WTC11 (cell line): ENCODE measurements around the gene ANKS6. TPM values are rescaled to one million over a fixed set of nuclear protein-coding genes. Genes with fewer than 3 reads are reported as not detected.

Source experiments
- ATAC-seq: fragments of 200-7000 bp; cut with Tn5 transposase; 2 replicates; pipeline ENCODE4 v1.10.0; 2021; ENCODE audit warnings: mild to moderate bottlenecking, moderate library complexity
- CTCF ChIA-PET: fragments of 300-600 bp; sonication (Branson Sonifier 250); formaldehyde crosslinking; loops from one replicate; lab custom pipeline; 2021; ENCODE audit warnings: antibody characterized with exemption; lab: Charles Lee
- POLR2A ChIA-PET: fragments of 350-600 bp; sonication (Branson Sonifier 250); formaldehyde crosslinking; loops from one replicate; lab custom pipeline; 2021; ENCODE audit warnings: antibody characterized with exemption; lab: Charles Lee
- DNase-seq: peaks from one replicate; pipeline ENCODE4 v3.0.0; 2021; ENCODE audit warnings: low spot score
- H3K27ac Mint-ChIP-seq: 2 replicates; pipeline ENCODE4 v1.8.0; 2021; ENCODE audit warnings: mixed read lengths
- H3K27me3 Mint-ChIP-seq: 2 replicates; pipeline ENCODE4 v1.8.0; 2021; ENCODE audit warnings: low read depth, mild to moderate bottlenecking, moderate library complexity, mixed read lengths
- H3K36me3 Mint-ChIP-seq: 2 replicates; pipeline ENCODE4 v1.8.0; 2021; ENCODE audit warnings: mixed read lengths
- H3K4me1 Mint-ChIP-seq: 2 replicates; pipeline ENCODE4 v1.8.0; 2022; ENCODE audit warnings: mixed read lengths
- H3K4me3 Mint-ChIP-seq: 2 replicates; pipeline ENCODE4 v1.8.0; 2021; ENCODE audit warnings: mild to moderate bottlenecking, moderate library complexity, mixed read lengths
- H3K9me3 Mint-ChIP-seq: 2 replicates; pipeline ENCODE4 v1.8.0; 2021; ENCODE audit warnings: mixed read lengths
- ATF1 ChIP-seq: sonication (generic); formaldehyde crosslinking; IDR thresholded peaks from 2 replicates; pipeline ENCODE4 v1.8.1; 2023; ENCODE audit warnings: mild to moderate bottlenecking, moderate library complexity, missing genetic modification reagents
- CREM ChIP-seq: sonication (generic); formaldehyde crosslinking; IDR thresholded peaks from 2 replicates; pipeline ENCODE4 v1.8.1; 2022; ENCODE audit warnings: mild to moderate bottlenecking, missing genetic modification reagents, moderate library complexity
- FOXK1 ChIP-seq: sonication (generic); formaldehyde crosslinking; IDR thresholded peaks from 2 replicates; pipeline ENCODE4 v1.8.0; 2022; ENCODE audit warnings: mild to moderate bottlenecking, moderate library complexity, missing genetic modification reagents
- GRHL2 ChIP-seq: fragments of 250-450 bp; sonication (Bioruptor Pico); IDR thresholded peaks from 2 replicates; pipeline ENCODE4 v1.8.0; 2022; ENCODE audit warnings: mild to moderate bottlenecking, moderate library complexity; ENCODE audit not compliant: insufficient replicate concordance, severe bottlenecking
- HMGA2 ChIP-seq: fragments of 250-450 bp; sonication (Bioruptor Pico); IDR thresholded peaks from 2 replicates; pipeline ENCODE4 v1.4.0; 2021; ENCODE audit warnings: mild to moderate bottlenecking, moderate library complexity
- JUN ChIP-seq: sonication (generic); formaldehyde crosslinking; IDR thresholded peaks from 2 replicates; pipeline ENCODE4 v1.8.0; 2023; ENCODE audit warnings: mild to moderate bottlenecking, missing genetic modification reagents
- MXD4 ChIP-seq: fragments of 250-450 bp; sonication (Bioruptor Pico); IDR thresholded peaks from 2 replicates; pipeline ENCODE4 v1.8.0; 2021; ENCODE audit warnings: mild to moderate bottlenecking, moderate library complexity, borderline replicate concordance
- SMAD3 ChIP-seq: sonication (generic); formaldehyde crosslinking; IDR thresholded peaks from 2 replicates; pipeline ENCODE4 v1.8.0; 2022; ENCODE audit warnings: missing genetic modification reagents, mild to moderate bottlenecking, borderline replicate concordance
- SOX15 ChIP-seq: fragments of 250-450 bp; sonication (Bioruptor Pico); IDR thresholded peaks from 2 replicates; pipeline ENCODE4 v1.9.0; 2021; ENCODE audit warnings: mild to moderate bottlenecking
- ZNF263 ChIP-seq: sonication (generic); formaldehyde crosslinking; IDR thresholded peaks from 2 replicates; pipeline ENCODE4 v1.8.1; 2022; ENCODE audit warnings: low read depth, mild to moderate bottlenecking, moderate library complexity, missing genetic modification reagents
- ZNF317 ChIP-seq: sonication (generic); formaldehyde crosslinking; IDR thresholded peaks from 2 replicates; pipeline ENCODE4 v1.8.1; 2023; ENCODE audit warnings: low read depth, mild to moderate bottlenecking, moderate library complexity, missing genetic modification reagents, borderline replicate concordance
- total RNA-seq: library from RNA; stranded (reverse); gene quantifications from 3 replicates; pipeline ENCODE4 v1.2.3, GENCODE V29; 2021
- TF ChIP-seq, protein P1 (sequence below): fragments of 250-450 bp; sonication (Bioruptor Pico); IDR thresholded peaks from 2 replicates; pipeline ENCODE4 v1.9.0; 2021; ENCODE audit warnings: moderate library complexity, mild to moderate bottlenecking, inconsistent platforms, borderline replicate concordance
- TF ChIP-seq, protein P2 (sequence below): sonication (generic); formaldehyde crosslinking; IDR thresholded peaks from 2 replicates; pipeline ENCODE4 v1.8.1; 2023; ENCODE audit warnings: mild to moderate bottlenecking, missing genetic modification reagents, moderate library complexity
- TF ChIP-seq, protein P3 (sequence below): sonication (generic); formaldehyde crosslinking; IDR thresholded peaks from 2 replicates; pipeline ENCODE4 v1.8.1; 2022; ENCODE audit warnings: mild to moderate bottlenecking, moderate library complexity, missing genetic modification reagents
- TF ChIP-seq, protein P4 (sequence below): sonication (generic); formaldehyde crosslinking; IDR thresholded peaks from 2 replicates; pipeline ENCODE4 v1.8.0; 2023; ENCODE audit warnings: missing genetic modification reagents, mild to moderate bottlenecking, borderline replicate concordance
- TF ChIP-seq, protein P5 (sequence below): sonication (generic); formaldehyde crosslinking; IDR thresholded peaks from 2 replicates; pipeline ENCODE4 v1.8.1; 2023; ENCODE audit warnings: mild to moderate bottlenecking, missing genetic modification reagents, moderate library complexity
- TF ChIP-seq, protein P6 (sequence below): sonication (generic); formaldehyde crosslinking; IDR thresholded peaks from 2 replicates; pipeline ENCODE4 v1.8.1; 2022; ENCODE audit warnings: missing genetic modification reagents, borderline replicate concordance

The ANKS6 gene
- total RNA-seq, 1 experiment from 2014 or later, result 65.1 TPM

DNA sequence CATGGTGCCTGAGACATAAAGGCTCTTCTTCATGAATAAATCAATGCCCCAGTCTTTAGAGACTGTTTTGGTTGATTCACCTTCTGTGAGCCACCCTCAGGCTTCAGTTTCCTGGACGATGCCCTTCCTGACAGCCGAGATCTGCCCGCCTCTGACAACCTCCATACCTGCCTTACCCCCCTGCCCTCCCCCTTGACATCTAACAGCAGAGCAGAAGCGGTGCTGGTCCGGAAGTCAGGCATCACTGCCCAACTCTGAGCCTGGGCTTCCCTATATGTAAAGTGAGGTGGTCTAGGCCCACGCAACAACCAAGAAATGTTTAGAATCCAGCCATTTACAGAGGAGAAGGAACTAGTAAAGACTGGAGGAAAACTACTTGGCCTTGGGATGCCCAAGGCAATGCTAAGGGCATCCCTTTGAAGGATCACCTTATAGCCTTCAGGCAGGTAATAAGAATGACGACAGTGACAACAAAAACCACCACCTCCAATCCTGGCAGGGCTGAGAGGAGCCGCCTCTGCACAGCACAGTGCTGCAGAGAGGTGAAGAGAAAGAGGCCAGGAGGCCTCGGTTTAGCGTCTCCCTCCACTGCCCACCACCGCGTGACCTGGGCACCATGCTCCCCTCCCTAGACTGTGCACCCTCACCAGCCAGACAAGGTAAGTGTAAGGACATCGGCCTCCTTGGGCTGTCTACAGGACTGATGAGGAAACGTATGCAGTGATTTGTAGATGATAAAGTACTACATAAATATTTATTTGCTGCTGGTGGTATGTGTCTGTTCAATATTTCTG lies 52.3 kb downstream of the ANKS6 start (continued):
- TF ChIP-seq, protein P1, sequence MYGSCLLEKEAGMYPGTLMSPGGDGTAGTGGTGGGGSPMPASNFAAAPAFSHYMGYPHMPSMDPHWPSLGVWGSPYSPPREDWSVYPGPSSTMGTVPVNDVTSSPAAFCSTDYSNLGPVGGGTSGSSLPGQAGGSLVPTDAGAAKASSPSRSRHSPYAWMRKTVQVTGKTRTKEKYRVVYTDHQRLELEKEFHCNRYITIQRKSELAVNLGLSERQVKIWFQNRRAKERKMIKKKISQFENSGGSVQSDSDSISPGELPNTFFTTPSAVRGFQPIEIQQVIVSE (CRISPR knock-in tag), result no peak
- TF ChIP-seq JUN (CRISPR knock-in tag), result no peak

DNA sequence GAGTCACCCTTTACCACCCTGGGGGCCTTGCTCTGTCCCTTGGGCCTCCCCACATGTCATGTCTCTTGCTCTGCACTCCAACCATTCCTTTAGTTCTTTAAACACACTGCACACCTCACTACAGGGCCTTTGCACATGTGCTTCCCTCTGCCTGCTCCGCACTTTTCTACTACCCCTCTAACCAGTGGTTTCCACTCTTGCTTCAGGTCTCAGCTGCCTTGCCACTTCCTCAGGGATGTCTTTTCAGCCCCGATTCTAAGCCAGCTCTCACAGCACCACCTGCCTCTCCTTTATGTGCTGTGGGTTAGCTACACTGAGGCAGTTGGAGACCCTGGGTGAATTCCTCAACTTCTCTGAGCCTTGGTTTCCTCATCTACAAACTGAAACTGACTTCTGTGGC lies 53.0 kb downstream of the ANKS6 start:
- no peak overlapping the region for H3K27ac Mint-ChIP-seq
- TF ChIP-seq SMAD3 (CRISPR knock-in tag), result no peak
- TF ChIP-seq, protein P2, sequence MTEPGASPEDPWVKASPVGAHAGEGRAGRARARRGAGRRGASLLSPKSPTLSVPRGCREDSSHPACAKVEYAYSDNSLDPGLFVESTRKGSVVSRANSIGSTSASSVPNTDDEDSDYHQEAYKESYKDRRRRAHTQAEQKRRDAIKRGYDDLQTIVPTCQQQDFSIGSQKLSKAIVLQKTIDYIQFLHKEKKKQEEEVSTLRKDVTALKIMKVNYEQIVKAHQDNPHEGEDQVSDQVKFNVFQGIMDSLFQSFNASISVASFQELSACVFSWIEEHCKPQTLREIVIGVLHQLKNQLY (CRISPR knock-in tag), result no peak
- no peak for TF ChIP-seq FOXK1 (CRISPR knock-in tag)
- no peak for TF ChIP-seq CREM (CRISPR knock-in tag)
- TF ChIP-seq, protein P3, sequence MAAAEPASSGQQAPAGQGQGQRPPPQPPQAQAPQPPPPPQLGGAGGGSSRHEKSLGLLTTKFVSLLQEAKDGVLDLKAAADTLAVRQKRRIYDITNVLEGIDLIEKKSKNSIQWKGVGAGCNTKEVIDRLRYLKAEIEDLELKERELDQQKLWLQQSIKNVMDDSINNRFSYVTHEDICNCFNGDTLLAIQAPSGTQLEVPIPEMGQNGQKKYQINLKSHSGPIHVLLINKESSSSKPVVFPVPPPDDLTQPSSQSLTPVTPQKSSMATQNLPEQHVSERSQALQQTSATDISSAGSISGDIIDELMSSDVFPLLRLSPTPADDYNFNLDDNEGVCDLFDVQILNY, result no peak
- TF ChIP-seq, all 79 proteins: peak for 0
- H3K4me3 Mint-ChIP-seq, result no peak overlapping the region
- ChIA-PET CTCF (interaction anchor here (0.6 to 1.7 kb wide), 2 partner anchors 9 to 32 kb away, joined by 3 to 5 read pairs; no protein-coding TSS in a partner anchor), POLR2A (no interaction called here)
- H3K4me1 Mint-ChIP-seq, result no peaks in the 10 kb centered on the region; the same call in 1 of the 2 replicates
- peaks cover 33% of the 10 kb centered on the region for H3K36me3 Mint-ChIP-seq
- no peak for DNase-seq
- ATAC-seq, result no peak
- H3K27me3 Mint-ChIP-seq, result no peaks in the 10 kb centered on the region
- H3K9me3 Mint-ChIP-seq, result peaks cover 11% of the 10 kb centered on the region

DNA sequence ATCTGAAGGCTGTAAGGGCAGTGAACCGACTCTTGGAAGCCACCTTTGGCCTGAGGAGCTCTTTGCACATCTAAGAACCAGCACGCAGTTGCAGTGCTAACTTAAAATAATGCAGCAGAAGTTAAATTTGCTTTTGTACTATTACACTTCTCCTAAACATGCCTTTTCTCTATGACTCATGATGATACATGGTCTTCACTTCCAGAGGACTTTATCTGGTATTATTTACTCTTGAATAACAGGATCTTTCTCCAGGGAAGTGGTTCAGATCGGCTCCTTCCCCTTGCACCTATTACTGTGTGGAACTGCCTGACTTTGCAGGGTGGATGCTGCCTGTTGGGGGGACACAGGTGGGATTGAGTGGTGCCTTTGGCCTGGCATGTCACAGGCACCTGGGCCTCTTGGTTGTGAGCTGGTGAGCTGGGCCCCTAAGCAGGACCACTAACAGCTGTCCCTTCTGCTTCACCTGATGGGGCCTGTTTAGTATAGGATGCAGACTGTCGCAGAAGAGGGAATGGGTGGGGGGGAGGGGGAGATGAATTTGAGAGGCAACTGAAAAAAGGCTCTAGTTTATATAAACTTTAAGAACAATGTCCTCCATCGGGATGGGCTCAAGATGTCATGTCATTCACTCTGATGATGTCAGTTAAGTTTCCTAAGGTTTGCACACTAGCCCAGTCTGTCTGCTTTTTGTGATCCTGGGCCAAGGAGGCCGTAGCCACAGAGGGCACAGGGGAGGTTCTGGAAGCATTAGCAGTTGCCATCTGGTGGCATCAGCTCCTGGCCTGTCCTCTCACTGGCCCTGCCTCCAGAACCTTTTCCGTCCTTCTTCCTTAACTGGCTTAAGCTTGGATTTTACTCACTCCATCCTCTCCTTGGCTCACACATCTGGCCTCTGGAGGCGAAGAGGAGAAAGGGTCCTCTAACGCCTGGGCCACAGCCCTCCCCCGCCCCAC lies 53.8 kb downstream of the ANKS6 start:
- Mint-ChIP-seq H3K4me3 (no peak overlapping the region), H3K9me3 (peaks cover 18% of the 10 kb centered on the region), H3K27me3 (no peaks in the 10 kb centered on the region), H3K4me1 (peaks cover 7% of the 10 kb centered on the region), H3K36me3 (peaks cover 40% of the 10 kb centered on the region), H3K27ac (no peak overlapping the region)
- ATAC-seq, result no peak
- DNase-seq, result no peak
- ChIA-PET CTCF (interaction anchor here (0.6 to 1.7 kb wide), 4 partner anchors 8 to 300 kb away, joined by 3 to 5 read pairs (median 3); no protein-coding TSS in a partner anchor), POLR2A (no interaction called here)
- no peak for TF ChIP-seq GRHL2 (CRISPR knock-in tag)
- TF ChIP-seq ZNF263 (CRISPR knock-in tag), result no peak
- no peak for TF ChIP-seq MXD4 (CRISPR knock-in tag)
- TF ChIP-seq, protein P4, sequence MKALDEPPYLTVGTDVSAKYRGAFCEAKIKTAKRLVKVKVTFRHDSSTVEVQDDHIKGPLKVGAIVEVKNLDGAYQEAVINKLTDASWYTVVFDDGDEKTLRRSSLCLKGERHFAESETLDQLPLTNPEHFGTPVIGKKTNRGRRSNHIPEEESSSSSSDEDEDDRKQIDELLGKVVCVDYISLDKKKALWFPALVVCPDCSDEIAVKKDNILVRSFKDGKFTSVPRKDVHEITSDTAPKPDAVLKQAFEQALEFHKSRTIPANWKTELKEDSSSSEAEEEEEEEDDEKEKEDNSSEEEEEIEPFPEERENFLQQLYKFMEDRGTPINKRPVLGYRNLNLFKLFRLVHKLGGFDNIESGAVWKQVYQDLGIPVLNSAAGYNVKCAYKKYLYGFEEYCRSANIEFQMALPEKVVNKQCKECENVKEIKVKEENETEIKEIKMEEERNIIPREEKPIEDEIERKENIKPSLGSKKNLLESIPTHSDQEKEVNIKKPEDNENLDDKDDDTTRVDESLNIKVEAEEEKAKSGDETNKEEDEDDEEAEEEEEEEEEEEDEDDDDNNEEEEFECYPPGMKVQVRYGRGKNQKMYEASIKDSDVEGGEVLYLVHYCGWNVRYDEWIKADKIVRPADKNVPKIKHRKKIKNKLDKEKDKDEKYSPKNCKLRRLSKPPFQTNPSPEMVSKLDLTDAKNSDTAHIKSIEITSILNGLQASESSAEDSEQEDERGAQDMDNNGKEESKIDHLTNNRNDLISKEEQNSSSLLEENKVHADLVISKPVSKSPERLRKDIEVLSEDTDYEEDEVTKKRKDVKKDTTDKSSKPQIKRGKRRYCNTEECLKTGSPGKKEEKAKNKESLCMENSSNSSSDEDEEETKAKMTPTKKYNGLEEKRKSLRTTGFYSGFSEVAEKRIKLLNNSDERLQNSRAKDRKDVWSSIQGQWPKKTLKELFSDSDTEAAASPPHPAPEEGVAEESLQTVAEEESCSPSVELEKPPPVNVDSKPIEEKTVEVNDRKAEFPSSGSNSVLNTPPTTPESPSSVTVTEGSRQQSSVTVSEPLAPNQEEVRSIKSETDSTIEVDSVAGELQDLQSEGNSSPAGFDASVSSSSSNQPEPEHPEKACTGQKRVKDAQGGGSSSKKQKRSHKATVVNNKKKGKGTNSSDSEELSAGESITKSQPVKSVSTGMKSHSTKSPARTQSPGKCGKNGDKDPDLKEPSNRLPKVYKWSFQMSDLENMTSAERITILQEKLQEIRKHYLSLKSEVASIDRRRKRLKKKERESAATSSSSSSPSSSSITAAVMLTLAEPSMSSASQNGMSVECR, result no peak
- no peak for TF ChIP-seq ATF1 (CRISPR knock-in tag)
- TF ChIP-seq SOX15 (CRISPR knock-in tag), result no peak
- no peak for TF ChIP-seq HMGA2 (CRISPR knock-in tag)
- TF ChIP-seq, protein P5, sequence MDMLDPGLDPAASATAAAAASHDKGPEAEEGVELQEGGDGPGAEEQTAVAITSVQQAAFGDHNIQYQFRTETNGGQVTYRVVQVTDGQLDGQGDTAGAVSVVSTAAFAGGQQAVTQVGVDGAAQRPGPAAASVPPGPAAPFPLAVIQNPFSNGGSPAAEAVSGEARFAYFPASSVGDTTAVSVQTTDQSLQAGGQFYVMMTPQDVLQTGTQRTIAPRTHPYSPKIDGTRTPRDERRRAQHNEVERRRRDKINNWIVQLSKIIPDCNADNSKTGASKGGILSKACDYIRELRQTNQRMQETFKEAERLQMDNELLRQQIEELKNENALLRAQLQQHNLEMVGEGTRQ, result no peak
- TF ChIP-seq, protein P6, sequence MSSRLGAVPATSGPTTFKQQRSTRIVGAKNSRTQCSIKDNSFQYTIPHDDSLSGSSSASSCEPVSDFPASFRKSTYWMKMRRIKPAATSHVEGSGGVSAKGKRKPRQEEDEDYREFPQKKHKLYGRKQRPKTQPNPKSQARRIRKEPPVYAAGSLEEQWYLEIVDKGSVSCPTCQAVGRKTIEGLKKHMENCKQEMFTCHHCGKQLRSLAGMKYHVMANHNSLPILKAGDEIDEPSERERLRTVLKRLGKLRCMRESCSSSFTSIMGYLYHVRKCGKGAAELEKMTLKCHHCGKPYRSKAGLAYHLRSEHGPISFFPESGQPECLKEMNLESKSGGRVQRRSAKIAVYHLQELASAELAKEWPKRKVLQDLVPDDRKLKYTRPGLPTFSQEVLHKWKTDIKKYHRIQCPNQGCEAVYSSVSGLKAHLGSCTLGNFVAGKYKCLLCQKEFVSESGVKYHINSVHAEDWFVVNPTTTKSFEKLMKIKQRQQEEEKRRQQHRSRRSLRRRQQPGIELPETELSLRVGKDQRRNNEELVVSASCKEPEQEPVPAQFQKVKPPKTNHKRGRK, result no peak
- TF ChIP-seq ZNF317 (CRISPR knock-in tag), result no peak
